NB4 (cell line): ENCODE data around the gene MAT1A.

Experiments used
- POLR2A ChIP-seq: IDR thresholded peaks from 2 replicates; pipeline ENCODE4 v1.6.1; 2011; ENCODE audit warnings: mild to moderate bottlenecking; ENCODE audit not compliant: insufficient read length; ENCODE audit errors: extremely low read depth
- TF ChIP-seq, protein P1 (sequence below): IDR thresholded peaks from one replicate; pipeline ENCODE4 v1.5.1; 2012; ENCODE audit warnings: low read depth, low read length

DNA sequence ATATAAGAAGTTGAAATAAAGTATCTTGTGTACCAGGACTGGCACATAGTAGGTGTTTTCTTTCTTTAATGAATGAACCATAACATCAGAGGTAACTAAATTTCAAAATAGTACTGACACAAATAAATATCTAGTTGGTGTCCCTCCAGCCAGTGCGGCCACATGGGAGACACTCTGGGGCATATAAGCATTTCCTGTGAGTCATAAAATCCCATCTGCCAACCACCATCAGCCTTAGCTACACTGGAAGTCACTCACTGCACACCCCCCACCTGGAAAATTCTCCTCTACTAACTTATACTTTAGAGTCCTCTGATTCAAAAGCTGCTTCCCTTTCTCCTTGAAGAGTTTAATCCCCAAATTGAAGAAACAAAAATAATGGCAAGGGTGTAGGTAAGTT, 34.6 kb upstream of the MAT1A start:
- TF ChIP-seq, protein P1, sequence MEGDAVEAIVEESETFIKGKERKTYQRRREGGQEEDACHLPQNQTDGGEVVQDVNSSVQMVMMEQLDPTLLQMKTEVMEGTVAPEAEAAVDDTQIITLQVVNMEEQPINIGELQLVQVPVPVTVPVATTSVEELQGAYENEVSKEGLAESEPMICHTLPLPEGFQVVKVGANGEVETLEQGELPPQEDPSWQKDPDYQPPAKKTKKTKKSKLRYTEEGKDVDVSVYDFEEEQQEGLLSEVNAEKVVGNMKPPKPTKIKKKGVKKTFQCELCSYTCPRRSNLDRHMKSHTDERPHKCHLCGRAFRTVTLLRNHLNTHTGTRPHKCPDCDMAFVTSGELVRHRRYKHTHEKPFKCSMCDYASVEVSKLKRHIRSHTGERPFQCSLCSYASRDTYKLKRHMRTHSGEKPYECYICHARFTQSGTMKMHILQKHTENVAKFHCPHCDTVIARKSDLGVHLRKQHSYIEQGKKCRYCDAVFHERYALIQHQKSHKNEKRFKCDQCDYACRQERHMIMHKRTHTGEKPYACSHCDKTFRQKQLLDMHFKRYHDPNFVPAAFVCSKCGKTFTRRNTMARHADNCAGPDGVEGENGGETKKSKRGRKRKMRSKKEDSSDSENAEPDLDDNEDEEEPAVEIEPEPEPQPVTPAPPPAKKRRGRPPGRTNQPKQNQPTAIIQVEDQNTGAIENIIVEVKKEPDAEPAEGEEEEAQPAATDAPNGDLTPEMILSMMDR = no peak
- no peak for TF ChIP-seq POLR2A
